ENCODE measurements around the gene SORBS1. TPM values are rescaled to one million over a fixed set of nuclear protein-coding genes. Genes with fewer than 3 reads are reported as not detected.
"Not testable (repeated sequence)": the region's sequence is repeated elsewhere in the genome, so short reads cannot be mapped to it uniquely, and the experiment has no call there.

The SORBS1 gene
- total RNA-seq, 2 experiments from 2014 or later, result 1.5 to 1.8 TPM

DNA sequence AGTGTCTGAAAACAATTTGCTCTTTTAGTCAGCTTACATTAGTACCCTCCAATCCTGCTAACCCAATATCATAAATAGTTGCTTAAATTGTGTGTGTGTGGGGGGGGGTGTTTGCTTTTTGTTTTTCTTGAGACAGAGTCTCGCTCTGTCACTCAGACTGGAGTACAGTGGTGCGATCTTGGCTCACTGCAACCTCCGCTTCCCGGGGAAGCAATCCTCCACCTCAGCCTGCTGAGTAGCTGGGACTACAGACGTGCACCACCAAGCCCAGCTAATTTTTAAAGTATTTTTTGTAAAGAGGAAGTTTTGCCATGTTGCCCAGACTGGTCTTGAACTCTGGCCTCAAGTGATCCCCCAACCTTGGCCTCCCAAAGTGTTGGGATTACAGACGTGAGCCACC, 196.8 kb downstream of the SORBS1 start:
- H3K4me3 Mint-ChIP-seq, result no peak overlapping the region
- no peaks in the 10 kb centered on the region for H3K9me3 Mint-ChIP-seq
- peaks cover 6% of the 10 kb centered on the region for H3K27me3 Mint-ChIP-seq
- intact Hi-C loops (cut with micrococcal nuclease), result no loop called here
- H3K4me1 Mint-ChIP-seq (ENCODE audit: low read depth), result no peaks in the 10 kb centered on the region
- CTCF ChIA-PET, result interaction anchor here (0.6 to 10.2 kb wide), 12 partner anchors 11 to 968 kb away, joined by 3 to 218 read pairs (median 6); no protein-coding TSS in a partner anchor
- no peak for DNase-seq
- H3K27ac Mint-ChIP-seq, result no peak overlapping the region
- H3K36me3 Mint-ChIP-seq, result no peaks in the 10 kb centered on the region
- POLR2A ChIA-PET, result no interaction called here

DNA sequence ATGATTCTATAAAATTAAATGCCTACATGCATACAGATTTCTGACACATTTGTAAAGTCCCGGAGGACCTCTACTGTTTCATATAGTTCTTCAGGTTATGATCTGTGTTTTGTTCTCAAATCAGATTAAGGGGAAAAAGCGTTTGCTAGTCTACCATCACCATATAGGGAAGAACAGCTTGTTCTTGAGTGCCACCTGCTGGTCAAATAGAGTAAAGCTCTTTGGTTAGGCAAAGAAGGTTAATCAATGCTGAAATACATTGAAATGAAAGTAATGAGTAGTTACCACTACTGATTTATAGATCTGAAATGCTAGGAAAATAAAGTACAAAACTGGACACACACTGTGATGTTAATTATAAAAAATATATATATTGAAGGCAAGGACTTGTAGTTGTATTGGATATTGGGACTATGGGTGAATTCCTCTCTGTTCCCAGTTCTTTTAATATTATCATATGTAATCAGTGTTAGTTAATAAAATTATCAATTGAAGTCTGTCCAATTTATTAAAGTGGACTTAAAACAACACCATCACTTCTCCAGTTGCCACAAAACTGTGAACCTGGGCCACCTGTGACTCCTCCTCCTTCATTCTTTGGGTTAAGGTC, 197.8 kb downstream of the SORBS1 start:
- Mint-ChIP-seq H3K4me1 (ENCODE audit: low read depth) (no peaks in the 10 kb centered on the region), H3K27me3 (peaks cover 6% of the 10 kb centered on the region), H3K36me3 (no peaks in the 10 kb centered on the region), H3K27ac (no peak overlapping the region), H3K9me3 (no peaks in the 10 kb centered on the region), H3K4me3 (no peak overlapping the region)
- ChIA-PET POLR2A (interaction anchor here (0.6 to 0.8 kb wide), 2 partner anchors 12 to 228 kb away, joined by 3 read pairs; no protein-coding TSS in a partner anchor), CTCF (interaction anchor here (0.6 to 10.2 kb wide), 25 partner anchors 8 to 733 kb away, joined by 3 to 218 read pairs (median 4); no protein-coding TSS in a partner anchor)
- intact Hi-C loops (cut with micrococcal nuclease), result loop anchor here (1.0 kb wide), 4 partner anchors 117 to 230 kb away; no protein-coding TSS in a partner anchor
- peak; percentile 28 for DNase-seq

GRCh38 chr10:95360122-95360714, 201.0 kb downstream of the SORBS1 start:
- DNase-seq, result no peak
- H3K27me3 Mint-ChIP-seq, result peaks cover 6% of the 10 kb centered on the region
- ChIA-PET POLR2A (no interaction called here), CTCF (interaction anchor here (0.8 to 10.2 kb wide), 4 partner anchors 16 to 238 kb away, joined by 4 to 218 read pairs (median 46); no protein-coding TSS in a partner anchor)
- no peak overlapping the region for H3K27ac Mint-ChIP-seq
- H3K9me3 Mint-ChIP-seq, result no peaks in the 10 kb centered on the region
- no peaks in the 10 kb centered on the region for H3K36me3 Mint-ChIP-seq
- no peaks in the 10 kb centered on the region for H3K4me1 Mint-ChIP-seq (ENCODE audit: low read depth)
- intact Hi-C loops (cut with micrococcal nuclease), result no loop called here
- H3K4me3 Mint-ChIP-seq, result no peak overlapping the region

DNA sequence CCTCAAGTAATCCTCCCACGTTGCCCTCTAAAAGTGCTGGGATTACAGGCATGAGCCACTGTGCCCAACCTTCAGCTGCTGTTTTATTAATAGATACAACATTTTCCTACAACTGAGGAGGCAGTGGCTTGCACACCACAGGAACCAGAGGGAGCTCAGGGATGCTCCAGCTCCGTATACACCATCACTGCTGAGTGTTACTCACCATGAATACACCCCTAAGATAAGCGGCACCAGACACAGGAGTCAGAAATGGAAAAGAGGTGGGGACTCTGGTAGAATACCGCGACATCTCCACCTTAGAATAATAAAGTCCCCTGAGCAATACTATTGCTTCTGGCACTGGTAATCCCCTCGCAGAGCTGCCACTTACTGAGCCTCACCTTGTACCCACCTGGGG, 201.7 kb downstream of the SORBS1 start:
- Mint-ChIP-seq H3K36me3 (no peaks in the 10 kb centered on the region), H3K4me3 (no peak overlapping the region), H3K9me3 (no peaks in the 10 kb centered on the region), H3K27ac (no peak overlapping the region), H3K4me1 (ENCODE audit: low read depth) (no peaks in the 10 kb centered on the region), H3K27me3 (peaks cover 6% of the 10 kb centered on the region)
- intact Hi-C loops (cut with micrococcal nuclease), result no loop called here
- CTCF ChIA-PET, result interaction anchor here (1.0 to 10.2 kb wide), 3 partner anchors 16 to 114 kb away, joined by 3 to 218 read pairs (median 87); no protein-coding TSS in a partner anchor
- no peak for DNase-seq
- POLR2A ChIA-PET, result no interaction called here

DNA sequence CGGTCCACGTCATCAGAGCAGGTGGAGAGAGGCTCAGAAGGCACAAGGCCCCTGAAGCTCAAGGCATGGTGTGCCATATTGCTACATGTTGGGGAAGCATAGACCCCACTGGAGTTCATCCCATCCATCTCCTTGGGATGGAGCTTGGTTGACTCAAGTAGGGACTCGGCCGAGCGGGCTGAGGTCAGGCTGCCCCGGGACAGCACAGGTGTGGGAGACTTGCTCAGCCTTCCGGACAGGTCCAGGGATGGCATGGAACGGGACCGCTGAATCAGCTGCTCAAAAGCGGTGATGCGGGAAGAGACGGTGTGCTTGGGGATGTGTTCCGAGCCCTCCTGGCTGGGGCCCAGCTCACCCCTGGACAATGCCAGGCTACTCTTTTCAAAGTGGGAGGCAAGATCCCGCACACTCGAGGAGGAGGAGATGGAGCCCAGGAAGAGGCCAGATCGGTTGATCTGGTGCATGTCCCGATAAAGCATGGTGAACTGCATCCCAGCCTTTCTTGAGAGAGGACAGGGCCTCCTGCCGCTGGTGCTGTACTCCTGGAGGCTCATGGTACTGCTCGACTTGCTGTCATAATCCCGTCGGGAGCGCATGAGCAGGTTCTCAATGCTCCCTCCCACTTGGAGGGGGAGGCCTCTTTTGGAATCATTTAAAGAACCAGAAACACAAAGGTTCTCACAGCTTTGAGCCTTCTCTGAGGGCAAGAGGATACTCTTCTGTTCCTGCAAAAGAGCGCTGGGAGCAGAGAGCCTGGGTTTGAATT, 204.8 kb downstream of the SORBS1 start:
- ChIA-PET POLR2A (no interaction called here), CTCF (interaction anchor here (0.6 to 1.4 kb wide), 3 partner anchors 9 to 452 kb away, joined by 3 read pairs; no protein-coding TSS in a partner anchor)
- DNase-seq, result no peak
- H3K36me3 Mint-ChIP-seq, result no peaks in the 10 kb centered on the region
- H3K4me1 Mint-ChIP-seq (ENCODE audit: low read depth), result no peaks in the 10 kb centered on the region
- no peak overlapping the region for H3K4me3 Mint-ChIP-seq
- no peaks in the 10 kb centered on the region for H3K9me3 Mint-ChIP-seq
- no peak overlapping the region for H3K27ac Mint-ChIP-seq
- intact Hi-C loops (cut with micrococcal nuclease), result no loop called here
- H3K27me3 Mint-ChIP-seq, result no peaks in the 10 kb centered on the region

DNA sequence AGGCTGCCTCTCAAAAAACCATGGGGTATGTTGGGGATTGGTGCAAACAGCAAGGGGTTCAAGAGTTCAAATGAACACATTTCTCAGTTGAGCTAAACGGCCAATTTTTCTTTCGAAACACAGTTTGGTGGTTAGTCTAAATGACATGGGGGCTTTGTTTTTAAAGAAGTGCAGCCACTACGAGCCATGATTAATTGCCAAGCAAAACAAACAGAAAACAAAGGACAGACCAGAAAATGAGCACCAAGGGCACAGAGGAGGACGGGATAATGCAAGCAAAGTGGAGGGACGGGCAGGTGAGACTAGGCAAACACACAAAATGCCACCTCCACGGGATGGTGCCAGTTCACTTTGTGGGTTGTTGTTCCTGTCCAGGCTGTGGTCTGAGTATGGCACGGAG, 205.9 kb downstream of the SORBS1 start:
- no peaks in the 10 kb centered on the region for H3K4me1 Mint-ChIP-seq (ENCODE audit: low read depth)
- H3K27ac Mint-ChIP-seq, result no peak overlapping the region
- no peaks in the 10 kb centered on the region for H3K9me3 Mint-ChIP-seq
- H3K4me3 Mint-ChIP-seq, result no peak overlapping the region
- intact Hi-C loops (cut with micrococcal nuclease), result no loop called here
- POLR2A ChIA-PET, result no interaction called here
- no peaks in the 10 kb centered on the region for H3K36me3 Mint-ChIP-seq
- no peaks in the 10 kb centered on the region for H3K27me3 Mint-ChIP-seq
- no peak for DNase-seq
- CTCF ChIA-PET, result interaction anchor here (1.4 to 1.8 kb wide), 2 partner anchors 109 to 112 kb away, joined by 3 to 7 read pairs; no protein-coding TSS in a partner anchor

GRCh38 chr10:95354110-95354509, 207.1 kb downstream of the SORBS1 start:
- no peak overlapping the region for H3K4me3 Mint-ChIP-seq
- no peaks in the 10 kb centered on the region for H3K27me3 Mint-ChIP-seq
- H3K27ac Mint-ChIP-seq, result no peak overlapping the region
- H3K36me3 Mint-ChIP-seq, result no peaks in the 10 kb centered on the region
- POLR2A ChIA-PET, result interaction anchor here (0.6 kb wide), 1 partner anchor 30 kb away, joined by 3 read pairs; no protein-coding TSS in a partner anchor
- no peaks in the 10 kb centered on the region for H3K4me1 Mint-ChIP-seq (ENCODE audit: low read depth)
- no peaks in the 10 kb centered on the region for H3K9me3 Mint-ChIP-seq
- intact Hi-C loops (cut with micrococcal nuclease), result no loop called here
- CTCF ChIA-PET, result interaction anchor here (1.8 to 4.3 kb wide), 2 partner anchors 8 to 107 kb away, joined by 7 to 18 read pairs; no protein-coding TSS in a partner anchor
- DNase-seq, result no peak

GRCh38 chr10:95353123-95353522, 208.0 kb downstream of the SORBS1 start:
- H3K4me1 Mint-ChIP-seq (ENCODE audit: low read depth), result no peaks in the 10 kb centered on the region
- no peaks in the 10 kb centered on the region for H3K36me3 Mint-ChIP-seq
- H3K27me3 Mint-ChIP-seq, result no peaks in the 10 kb centered on the region
- no peak for DNase-seq
- H3K27ac Mint-ChIP-seq, result no peak overlapping the region
- CTCF ChIA-PET, result interaction anchor here (4.3 kb wide), 1 partner anchor 9 kb away, joined by 18 read pairs; no protein-coding TSS in a partner anchor
- no peak overlapping the region for H3K4me3 Mint-ChIP-seq
- POLR2A ChIA-PET, result no interaction called here
- intact Hi-C loops (cut with micrococcal nuclease), result no loop called here
- H3K9me3 Mint-ChIP-seq, result no peaks in the 10 kb centered on the region

- H3K9me3 Mint-ChIP-seq, result no peaks in the 10 kb centered on the region
- POLR2A ChIA-PET, result no interaction called here
- intact Hi-C loops (cut with micrococcal nuclease), result no loop called here
- H3K27ac Mint-ChIP-seq, result no peak overlapping the region
- no peaks in the 10 kb centered on the region for H3K27me3 Mint-ChIP-seq
- CTCF ChIA-PET, result interaction anchor here (4.3 kb wide), 1 partner anchor 10 kb away, joined by 18 read pairs; no protein-coding TSS in a partner anchor
- no peak overlapping the region for H3K4me3 Mint-ChIP-seq
- no peaks in the 10 kb centered on the region for H3K36me3 Mint-ChIP-seq
- no peak for DNase-seq
- H3K4me1 Mint-ChIP-seq (ENCODE audit: low read depth), result no peaks in the 10 kb centered on the region
These were observed 208.5 kb downstream of the SORBS1 start for GRCh38 chr10:95352684-95353083.

GRCh38 chr10:95350830-95351228, 210.3 kb downstream of the SORBS1 start:
- no peak for DNase-seq
- ChIA-PET CTCF (interaction anchor here (0.7 to 4.3 kb wide), 2 partner anchors 11 to 108 kb away, joined by 3 to 18 read pairs; no protein-coding TSS in a partner anchor), POLR2A (no interaction called here)
- no peak overlapping the region for H3K27ac Mint-ChIP-seq
- H3K4me3 Mint-ChIP-seq, result no peak overlapping the region
- no peaks in the 10 kb centered on the region for H3K27me3 Mint-ChIP-seq
- H3K36me3 Mint-ChIP-seq, result no peaks in the 10 kb centered on the region
- no peaks in the 10 kb centered on the region for H3K9me3 Mint-ChIP-seq
- intact Hi-C loops (cut with micrococcal nuclease), result no loop called here
- H3K4me1 Mint-ChIP-seq (ENCODE audit: low read depth), result no peaks in the 10 kb centered on the region

DNA sequence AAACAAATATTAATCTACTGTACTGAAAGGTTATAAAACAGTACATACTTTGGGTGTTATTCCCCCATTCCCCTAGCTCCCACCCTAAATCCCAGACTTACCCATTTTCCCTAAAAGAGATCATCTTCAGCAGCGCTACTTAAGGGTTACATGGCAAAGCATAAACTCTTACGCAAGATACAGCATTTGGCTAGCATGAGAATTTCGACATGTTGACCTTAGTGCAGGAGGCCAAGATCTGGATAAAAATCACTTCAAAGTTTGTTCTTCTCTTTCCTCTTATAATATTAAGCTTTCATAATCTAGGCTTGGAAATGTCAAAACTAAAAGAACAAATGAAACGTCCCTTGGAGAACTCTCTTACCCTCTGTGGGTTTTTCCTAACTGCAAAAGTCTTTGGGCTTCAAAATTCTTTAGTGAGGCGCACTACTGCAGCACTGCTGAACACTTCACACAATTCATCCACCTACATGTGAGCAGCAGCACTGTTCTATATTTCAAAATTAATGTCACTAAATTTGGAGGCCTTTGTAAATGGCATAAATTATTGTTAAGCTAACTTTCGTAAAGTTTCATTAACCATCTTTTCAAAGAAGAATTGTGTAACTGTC, 210.8 kb downstream of the SORBS1 start:
- Mint-ChIP-seq H3K4me1 (ENCODE audit: low read depth) (no peaks in the 10 kb centered on the region), H3K36me3 (no peaks in the 10 kb centered on the region), H3K4me3 (no peak overlapping the region), H3K27me3 (no peaks in the 10 kb centered on the region), H3K27ac (no peak overlapping the region), H3K9me3 (no peaks in the 10 kb centered on the region)
- CTCF ChIA-PET, result interaction anchor here (0.7 to 4.3 kb wide), 4 partner anchors 12 to 107 kb away, joined by 3 to 18 read pairs (median 7); no protein-coding TSS in a partner anchor
- POLR2A ChIA-PET, result no interaction called here
- DNase-seq, result no peak
- intact Hi-C loops (cut with micrococcal nuclease), result no loop called here

GRCh38 chr10:95347402-95347766, 213.8 kb downstream of the SORBS1 start:
- H3K9me3 Mint-ChIP-seq, POLR2A ChIA-PET: not testable (repeated sequence)

More at GRCh38 chr10:95347402-95347766, 213.8 kb downstream of the SORBS1 start:
- H3K4me1 Mint-ChIP-seq (ENCODE audit: low read depth); H3K27me3 Mint-ChIP-seq; H3K4me3 Mint-ChIP-seq; CTCF ChIA-PET; H3K36me3 Mint-ChIP-seq; DNase-seq; intact Hi-C loops (cut with micrococcal nuclease); H3K27ac Mint-ChIP-seq: not testable (repeated sequence)
